Measurements from ENCODE around the gene TEX261.

GRCh38 chr2:70966681-70967080, 28.0 kb downstream of the TEX261 start:
- TF ChIP-seq POLR2AphosphoS5 (IDR thresholded peaks at IDR 0.05; ENCODE audit: insufficient read depth in 1 of 2, low read depth in 1 of 2) (no peak), POLR2A (IDR thresholded peaks at IDR 0.05) (no peak), CTCF (IDR thresholded peaks at IDR 0.05) (no peak)
